HL-60 (cell line): ENCODE data around the gene CABLES2.

Source experiments
- DNase-seq, 2 experiments: peaks; one replicate each; pipeline ENCODE4 v3.0.0-alpha.2; 2010 to 2020; ENCODE audit warnings: low read depth in 1 of 2, low spot score in 1 of 2
- H3K27ac ChIP-seq: fragments of 250-450 bp; sonication (Bioruptor Pico); replicated peaks from 2 replicates; pipeline ENCODE4 v1.5.1; 2020; ENCODE audit warnings: mild to moderate bottlenecking, moderate library complexity
- H3K27me3 ChIP-seq: fragments of 250-450 bp; sonication (Bioruptor Pico); 2 replicates; pipeline ENCODE4 v1.5.1; 2021; ENCODE audit warnings: mild to moderate bottlenecking, moderate library complexity; ENCODE audit not compliant: insufficient read depth, poor library complexity, severe bottlenecking
- H3K4me3 ChIP-seq: replicated peaks from 2 replicates; pipeline ENCODE4 v1.5.1; 2011; ENCODE audit warnings: mild to moderate bottlenecking, control low read depth, low read length; ENCODE audit not compliant: insufficient read depth
- CTCF ChIP-seq: IDR thresholded peaks from one replicate; pipeline ENCODE4 v1.5.1; 2011; ENCODE audit warnings: low read length, control low read depth, inconsistent platforms; ENCODE audit not compliant: insufficient read depth
- GABPA ChIP-seq: IDR thresholded peaks from 2 replicates; pipeline ENCODE4 v1.6.1; 2012; ENCODE audit warnings: low read depth
- POLR2AphosphoS5 ChIP-seq: IDR thresholded peaks from 2 replicates; pipeline ENCODE4 v1.6.1; 2012; ENCODE audit warnings: low read depth
- REST ChIP-seq: IDR thresholded peaks from 2 replicates; pipeline ENCODE4 v1.6.1; 2012; ENCODE audit warnings: low read depth; ENCODE audit not compliant: insufficient replicate concordance
- SPI1 ChIP-seq: IDR thresholded peaks from 2 replicates; pipeline ENCODE4 v1.6.1; 2012; ENCODE audit warnings: low read depth, mild to moderate bottlenecking, borderline replicate concordance

The CABLES2 gene

GRCh38 chr20:62355878-62356588 is 51.1 kb downstream of the CABLES2 start:
- no peak for TF ChIP-seq CTCF
- no peak for TF ChIP-seq REST
- no peak for TF ChIP-seq GABPA
- TF ChIP-seq SPI1: no peak
- no peak for TF ChIP-seq POLR2AphosphoS5
- peaks cover 27% of the 10 kb centered on the region for H3K27me3 ChIP-seq
- H3K27ac ChIP-seq: no peak overlapping the region
- no peak for DNase-seq
- no peak overlapping the region for H3K4me3 ChIP-seq

- Histone ChIP-seq H3K27me3 (peaks cover 27% of the 10 kb centered on the region), H3K4me3 (no peak overlapping the region), H3K27ac (no peak overlapping the region)
- TF ChIP-seq GABPA (no peak), CTCF (no peak), SPI1 (no peak), REST (no peak), POLR2AphosphoS5 (no peak)
- DNase-seq: no peak
These were observed 51.6 kb downstream of the CABLES2 start for GRCh38 chr20:62355516-62355877.

GRCh38 chr20:62354811-62355341 is 52.2 kb downstream of the CABLES2 start:
- no peak for DNase-seq
- Histone ChIP-seq H3K27ac (no peak overlapping the region), H3K4me3 (no peak overlapping the region), H3K27me3 (peaks cover 27% of the 10 kb centered on the region)
- TF ChIP-seq GABPA: no peak
- TF ChIP-seq SPI1: no peak
- no peak for TF ChIP-seq REST
- no peak for TF ChIP-seq CTCF
- no peak for TF ChIP-seq POLR2AphosphoS5
